Measurements from ENCODE around the gene S100A1. TPM values are rescaled to one million over a fixed set of nuclear protein-coding genes. Genes with fewer than 3 reads are reported as not detected.

S100A1 gene
- total and polyA plus RNA-seq, 10 of the 15 experiments (the other 5 are each of a cell fraction or from before 2014, with no cell fraction given), result 0.13 to 0.29 TPM; not detected in 8

DNA sequence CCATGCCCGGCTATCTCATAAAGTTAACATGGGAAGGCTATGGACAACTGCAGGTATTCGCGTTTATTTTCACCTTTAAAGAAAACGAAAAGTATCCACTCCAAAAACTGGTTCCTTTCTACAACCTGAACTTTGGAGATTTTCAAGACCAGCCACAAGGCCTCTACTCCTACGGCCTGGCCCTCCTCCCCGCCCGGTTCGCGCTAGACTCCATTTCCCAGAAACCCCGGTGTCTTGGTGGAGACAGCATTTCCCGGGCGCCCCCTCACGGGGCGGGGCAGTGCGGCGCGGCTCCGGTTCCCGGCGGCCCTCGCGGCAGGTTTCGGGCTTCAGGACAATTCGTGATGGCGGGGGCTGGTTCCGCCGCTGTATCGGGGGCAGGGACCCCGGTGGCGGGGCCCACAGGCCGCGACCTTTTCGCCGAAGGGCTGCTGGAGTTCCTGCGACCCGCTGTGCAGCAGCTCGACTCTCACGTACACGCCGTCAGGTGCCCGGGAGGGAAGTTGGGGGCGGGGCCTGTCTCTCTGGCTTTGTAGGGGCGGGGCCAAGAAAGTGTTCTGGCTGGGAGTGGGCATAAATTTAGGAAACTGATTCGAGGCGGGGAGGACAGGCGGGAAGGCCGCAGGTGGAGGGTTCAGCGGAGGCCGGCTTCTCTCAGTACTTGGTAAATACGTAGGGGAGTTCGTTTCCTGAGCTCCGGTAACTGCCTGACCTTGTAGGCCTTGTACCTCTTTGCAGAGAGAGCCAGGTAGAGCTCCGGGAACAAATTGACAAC, 30.4 kb downstream of the S100A1 start, which contains the start of gene SNAPIN (continued):
- TF ChIP-seq ZNF687 (IDR thresholded peaks at IDR 0.05) (peak; percentile 61; the same call in 1 of the 2 replicates), MTA3 (IDR thresholded peaks at IDR 0.05; ENCODE audit: borderline replicate concordance, low read length) (no peak), ZNF24 (IDR thresholded peaks at IDR 0.05) (no peak), MEF2A (IDR thresholded peaks at IDR 0.05; ENCODE audit: insufficient read depth, low read depth, low read length) (no peak), FOXK2 (IDR thresholded peaks at IDR 0.05) (no peak), SREBF2 (IDR thresholded peaks at IDR 0.05; ENCODE audit: low read length) (no peak), HCFC1 (IDR thresholded peaks at IDR 0.05; ENCODE audit: low read length) (peak; percentile 87), CTCF (IDR thresholded peaks at IDR 0.05 in 2 of 3, conservative IDR thresholded peaks at IDR 0.05 in 1 of 3; ENCODE audit: control insufficient read depth in 2 of 3, extremely low read depth in 1 of 3, insufficient read depth in 1 of 3, low read depth in 3 of 3, low read length in 3 of 3) (no peak), IKZF2 (IDR thresholded peaks at IDR 0.05) (no peak), TARDBP (IDR thresholded peaks at IDR 0.05; ENCODE audit: borderline replicate concordance) (no peak), FOS (IDR thresholded peaks at IDR 0.05; ENCODE audit: borderline replicate concordance, extremely low read depth, insufficient read length) (no peak), SMAD1 (IDR thresholded peaks at IDR 0.05; ENCODE audit: low read depth, partially characterized antibody) (no peak), STAT3 (IDR thresholded peaks at IDR 0.05; ENCODE audit: low read depth, low read length) (no peak), SP1 (IDR thresholded peaks at IDR 0.05; ENCODE audit: low read depth, low read length) (peak; percentile 68), YY1 (IDR thresholded peaks at IDR 0.05; ENCODE audit: low read depth, low read length) (peak; percentile 90), JUNB (IDR thresholded peaks at IDR 0.05) (no peak), CBFB (IDR thresholded peaks at IDR 0.05; ENCODE audit: low read depth) (no peak), TAF1 (IDR thresholded peaks at IDR 0.05; ENCODE audit: borderline replicate concordance, low read depth, low read length) (peak; percentile 67; the same call in 1 of the 2 replicates)
- TF ChIP-seq, protein P1, sequence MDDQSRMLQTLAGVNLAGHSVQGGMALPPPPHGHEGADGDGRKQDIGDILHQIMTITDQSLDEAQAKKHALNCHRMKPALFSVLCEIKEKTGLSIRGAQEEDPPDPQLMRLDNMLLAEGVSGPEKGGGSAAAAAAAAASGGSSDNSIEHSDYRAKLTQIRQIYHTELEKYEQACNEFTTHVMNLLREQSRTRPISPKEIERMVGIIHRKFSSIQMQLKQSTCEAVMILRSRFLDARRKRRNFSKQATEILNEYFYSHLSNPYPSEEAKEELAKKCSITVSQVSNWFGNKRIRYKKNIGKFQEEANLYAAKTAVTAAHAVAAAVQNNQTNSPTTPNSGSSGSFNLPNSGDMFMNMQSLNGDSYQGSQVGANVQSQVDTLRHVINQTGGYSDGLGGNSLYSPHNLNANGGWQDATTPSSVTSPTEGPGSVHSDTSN (IDR thresholded peaks at IDR 0.05; ENCODE audit: insufficient replicate concordance, low read depth, low read length), result no peak
- TF ChIP-seq, protein P2, sequence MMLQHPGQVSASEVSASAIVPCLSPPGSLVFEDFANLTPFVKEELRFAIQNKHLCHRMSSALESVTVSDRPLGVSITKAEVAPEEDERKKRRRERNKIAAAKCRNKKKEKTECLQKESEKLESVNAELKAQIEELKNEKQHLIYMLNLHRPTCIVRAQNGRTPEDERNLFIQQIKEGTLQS (IDR thresholded peaks at IDR 0.05; ENCODE audit: borderline replicate concordance, extremely low read depth, low read depth, low read length), result 0 out of 2 replicates have a peak, but pooled peaks have one; percentile 11
- TF ChIP-seq, protein P3, sequence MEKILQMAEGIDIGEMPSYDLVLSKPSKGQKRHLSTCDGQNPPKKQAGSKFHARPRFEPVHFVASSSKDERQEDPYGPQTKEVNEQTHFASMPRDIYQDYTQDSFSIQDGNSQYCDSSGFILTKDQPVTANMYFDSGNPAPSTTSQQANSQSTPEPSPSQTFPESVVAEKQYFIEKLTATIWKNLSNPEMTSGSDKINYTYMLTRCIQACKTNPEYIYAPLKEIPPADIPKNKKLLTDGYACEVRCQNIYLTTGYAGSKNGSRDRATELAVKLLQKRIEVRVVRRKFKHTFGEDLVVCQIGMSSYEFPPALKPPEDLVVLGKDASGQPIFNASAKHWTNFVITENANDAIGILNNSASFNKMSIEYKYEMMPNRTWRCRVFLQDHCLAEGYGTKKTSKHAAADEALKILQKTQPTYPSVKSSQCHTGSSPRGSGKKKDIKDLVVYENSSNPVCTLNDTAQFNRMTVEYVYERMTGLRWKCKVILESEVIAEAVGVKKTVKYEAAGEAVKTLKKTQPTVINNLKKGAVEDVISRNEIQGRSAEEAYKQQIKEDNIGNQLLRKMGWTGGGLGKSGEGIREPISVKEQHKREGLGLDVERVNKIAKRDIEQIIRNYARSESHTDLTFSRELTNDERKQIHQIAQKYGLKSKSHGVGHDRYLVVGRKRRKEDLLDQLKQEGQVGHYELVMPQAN (conservative IDR thresholded peaks at IDR 0.05), result peak; percentile 71; the same call in 1 of the 2 replicates
